ENCODE results near the gene POMT1.
"Not testable (repeated sequence)": the region's sequence is repeated elsewhere in the genome, so short reads cannot be mapped to it uniquely, and the experiment has no call there.

The POMT1 gene

DNA sequence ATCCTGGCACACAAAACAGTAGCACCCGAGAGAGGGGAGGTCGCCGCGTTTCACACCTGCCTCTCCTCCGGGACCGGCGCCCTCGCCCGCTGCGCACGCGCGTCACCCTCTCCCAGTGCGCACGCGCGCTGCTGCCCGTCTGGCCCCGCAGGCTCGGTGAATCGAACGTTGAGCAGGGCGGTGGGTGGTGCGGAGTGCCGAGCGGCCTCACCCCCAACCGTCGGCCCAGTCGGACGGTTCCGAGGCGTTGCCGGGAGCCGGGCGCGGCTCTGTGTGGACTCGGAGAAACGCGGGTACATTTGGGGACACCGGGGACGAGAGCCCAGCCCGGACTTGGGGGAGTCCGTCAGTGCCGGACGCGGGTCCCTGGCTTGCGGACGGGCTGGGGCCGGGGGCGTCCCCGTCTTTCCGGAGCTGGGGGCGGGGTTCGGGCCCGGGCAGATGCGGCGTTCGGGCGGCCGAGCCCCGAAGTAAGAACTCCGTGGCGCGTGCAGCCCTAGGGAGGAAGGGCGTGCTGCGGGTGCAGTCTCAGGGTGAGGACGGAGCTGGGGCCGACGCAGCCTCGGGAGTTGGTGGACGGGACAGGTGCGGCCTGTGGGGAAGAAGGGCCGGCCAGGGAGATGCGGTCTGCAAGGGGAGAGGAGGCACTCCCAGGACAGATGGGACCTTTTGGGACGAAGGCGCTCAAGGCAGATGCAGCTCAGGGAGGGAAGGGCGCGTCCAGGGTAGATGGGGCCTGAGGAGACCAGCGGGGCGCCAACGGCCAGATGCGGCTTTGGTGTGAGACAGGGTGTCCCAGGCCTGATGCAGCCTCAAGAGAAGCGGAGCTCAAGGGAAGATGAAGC, at the start of gene POMT1:
POMT1 (plus strand) TSS at position 138 of the 845 bp plus-strand sequence. CDS start 1,301 bp downstream, outside the sequence.
- DNase-seq (ENCODE audit: low spot score), result peak; percentile 87

DNA sequence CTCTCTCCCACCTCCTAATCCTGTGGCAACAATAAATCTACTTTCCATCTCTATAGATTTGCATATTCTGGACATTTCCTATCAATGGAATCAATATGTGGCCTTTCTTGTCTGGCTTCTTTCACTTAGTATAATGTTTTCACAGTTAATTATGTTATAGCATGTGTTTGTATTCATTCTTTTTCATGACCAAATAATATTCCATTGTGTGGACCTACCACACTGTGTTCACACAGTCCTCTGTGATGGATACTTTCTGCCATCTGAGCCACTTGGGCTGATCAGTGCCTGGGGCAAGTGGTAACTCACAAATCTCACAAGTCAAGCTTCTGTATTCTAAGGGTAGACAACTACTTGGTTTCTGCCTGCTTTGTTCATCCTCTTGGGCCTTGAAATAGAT, 48.7 kb upstream of the POMT1 start:
- no peak for DNase-seq (ENCODE audit: low spot score)

GRCh38 chr9:131455655-131456054, 47.1 kb upstream of the POMT1 start:
- DNase-seq (ENCODE audit: low spot score), result not testable (repeated sequence)

DNA sequence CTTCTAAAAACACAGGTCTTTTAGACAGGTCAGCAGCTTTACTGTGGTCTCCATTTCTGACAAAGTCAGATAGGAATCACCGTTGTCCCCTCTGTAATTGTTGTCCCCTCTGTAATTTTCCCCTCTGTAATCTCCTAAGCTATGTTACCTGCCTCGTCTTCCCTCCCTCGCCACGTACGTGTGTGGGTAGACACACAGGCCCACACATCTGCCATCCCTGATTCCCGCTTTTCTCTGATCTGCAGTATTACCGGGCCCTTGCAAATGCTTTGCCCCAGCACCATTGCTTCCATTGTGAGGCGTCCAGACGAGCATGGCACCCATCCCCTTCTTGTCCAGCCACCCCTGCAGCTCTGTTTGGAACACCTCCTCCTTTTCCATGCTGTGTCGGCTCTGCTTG, 45.0 kb upstream of the POMT1 start:
- DNase-seq (ENCODE audit: low spot score), result no peak

- no peak for DNase-seq (ENCODE audit: low spot score)
These were observed 43.7 kb upstream of the POMT1 start for GRCh38 chr9:131459056-131459455.

DNA sequence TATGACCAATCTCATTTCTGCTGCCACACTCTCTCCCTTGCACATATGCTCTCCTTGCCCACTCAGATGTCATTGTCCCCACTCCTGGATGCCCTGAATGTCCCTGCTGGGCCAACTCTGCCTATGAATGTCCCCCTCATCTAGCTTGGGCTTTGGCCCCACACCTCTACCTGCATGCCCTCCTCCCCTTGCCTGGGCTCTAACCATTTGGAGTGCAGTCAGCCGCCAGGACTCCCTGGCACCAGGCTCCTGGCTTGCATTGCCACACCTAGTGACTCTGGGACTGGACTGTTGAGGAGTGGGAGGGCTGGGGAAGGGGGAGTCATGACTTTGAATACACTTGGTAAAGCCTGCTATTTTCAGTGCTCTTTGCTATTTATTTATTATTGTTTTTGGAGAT, 41.6 kb upstream of the POMT1 start:
- DNase-seq (ENCODE audit: low spot score), result no peak

- DNase-seq (ENCODE audit: low spot score), result no peak
These were observed 38.2 kb upstream of the POMT1 start for GRCh38 chr9:131464354-131465000.

DNA sequence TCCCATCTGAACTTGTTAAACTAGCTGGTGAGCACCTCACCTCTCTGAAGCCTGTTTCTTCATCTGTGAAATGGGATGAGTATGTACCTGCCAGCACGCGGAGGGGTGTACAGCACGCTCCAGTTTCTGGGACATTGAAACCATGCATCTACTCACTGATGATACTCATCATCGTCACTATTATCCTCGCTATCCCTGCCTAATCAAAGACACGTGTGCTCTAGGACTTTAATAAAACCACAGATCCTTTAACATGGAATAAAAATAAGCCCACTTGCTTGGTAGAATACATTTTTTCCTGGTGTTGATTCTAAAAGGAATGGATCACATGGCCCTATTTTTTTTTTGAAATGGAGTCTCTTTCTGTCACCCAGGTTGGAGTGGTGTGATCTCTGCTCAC, 37.3 kb upstream of the POMT1 start:
- DNase-seq (ENCODE audit: low spot score), result no peak

DNA sequence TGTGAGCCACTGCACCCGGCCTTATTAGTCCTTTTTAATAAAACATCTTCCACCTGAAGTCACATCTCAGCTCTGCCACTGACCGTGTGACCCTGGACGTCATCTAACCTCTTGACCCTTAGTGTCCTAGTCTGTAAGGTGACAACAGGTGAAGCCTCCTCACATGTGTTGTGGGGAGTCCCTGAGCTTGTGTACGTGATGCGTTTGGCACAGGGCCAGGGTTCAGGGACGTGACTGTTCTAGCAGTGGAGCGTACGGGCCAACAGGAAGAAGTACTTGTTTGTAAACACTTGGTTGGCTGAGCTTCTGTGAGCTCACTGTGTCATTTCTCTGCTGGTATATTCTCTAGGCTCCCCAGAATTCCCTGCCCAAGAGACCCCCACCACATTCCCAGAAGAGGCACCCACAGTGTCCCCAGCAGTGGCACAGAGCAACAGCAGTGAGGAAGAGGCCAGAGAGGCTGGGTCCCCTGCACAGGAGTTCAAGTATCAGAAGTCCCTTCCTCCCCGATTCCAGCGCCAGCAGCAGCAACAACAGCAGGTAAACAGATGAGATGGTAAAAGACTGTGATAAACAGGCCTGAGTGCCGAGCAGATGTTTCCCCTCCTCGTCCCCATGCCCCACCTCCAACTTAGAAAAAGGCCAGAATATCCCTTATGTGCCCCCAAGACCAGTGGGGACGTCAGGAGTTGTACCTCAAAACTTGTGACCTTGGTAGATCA, 35.3 kb upstream of the POMT1 start:
- no peak for DNase-seq (ENCODE audit: low spot score)

- no peak for DNase-seq (ENCODE audit: low spot score)
These were observed 34.7 kb upstream of the POMT1 start for GRCh38 chr9:131468031-131468430.

DNA sequence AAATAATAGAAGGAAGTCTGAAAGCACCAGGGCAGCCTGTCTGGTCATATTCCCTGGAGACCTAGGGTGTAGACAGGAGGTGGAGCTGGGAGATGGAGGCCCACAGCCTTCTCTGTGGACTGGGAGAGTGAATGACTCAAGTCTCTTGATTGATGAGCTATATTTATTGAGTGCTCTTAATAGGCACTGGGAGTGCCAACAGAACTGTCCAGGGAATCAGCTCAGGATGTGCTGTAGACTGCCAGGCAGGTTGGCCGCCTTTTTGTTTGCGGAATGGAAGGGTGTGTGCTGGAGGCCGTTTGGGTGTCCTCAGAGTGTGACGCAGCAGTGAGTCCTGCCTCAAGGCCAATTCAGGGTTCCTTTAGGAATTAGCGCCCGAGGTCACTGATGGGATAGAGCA, 33.4 kb upstream of the POMT1 start:
- DNase-seq (ENCODE audit: low spot score), result no peak

GRCh38 chr9:131469951-131470350, 32.8 kb upstream of the POMT1 start:
- no peak for DNase-seq (ENCODE audit: low spot score)

- no peak for DNase-seq (ENCODE audit: low spot score)
These were observed 32.1 kb upstream of the POMT1 start for GRCh38 chr9:131470581-131470991.

- not testable (repeated sequence) for DNase-seq (ENCODE audit: low spot score)
These were observed 30.6 kb upstream of the POMT1 start for GRCh38 chr9:131472085-131472484.

GRCh38 chr9:131473198-131473885, 29.4 kb upstream of the POMT1 start:
- no peak for DNase-seq (ENCODE audit: low spot score)

GRCh38 chr9:131473891-131474290, 28.8 kb upstream of the POMT1 start:
- DNase-seq (ENCODE audit: low spot score), result no peak

DNA sequence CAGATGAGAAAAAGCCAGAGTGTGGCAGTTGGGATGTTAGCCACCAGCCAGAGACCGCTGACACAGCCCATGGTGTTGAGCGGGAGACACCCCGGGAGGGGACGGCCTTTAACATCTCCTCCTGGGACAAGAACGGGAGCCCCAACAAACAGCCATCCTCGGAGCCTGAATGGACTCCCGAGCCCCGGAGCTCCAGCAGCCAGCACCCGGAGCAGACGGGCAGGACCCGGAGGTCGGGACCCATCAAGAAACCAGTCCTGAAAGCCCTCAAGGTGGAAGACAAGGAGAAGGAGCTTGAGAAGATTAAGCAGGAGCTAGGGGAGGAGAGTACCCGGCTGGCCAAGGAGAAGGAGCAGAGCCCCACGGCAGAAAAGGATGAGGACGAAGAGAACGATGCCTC, 28.0 kb upstream of the POMT1 start:
- no peak for DNase-seq (ENCODE audit: low spot score)

DNA sequence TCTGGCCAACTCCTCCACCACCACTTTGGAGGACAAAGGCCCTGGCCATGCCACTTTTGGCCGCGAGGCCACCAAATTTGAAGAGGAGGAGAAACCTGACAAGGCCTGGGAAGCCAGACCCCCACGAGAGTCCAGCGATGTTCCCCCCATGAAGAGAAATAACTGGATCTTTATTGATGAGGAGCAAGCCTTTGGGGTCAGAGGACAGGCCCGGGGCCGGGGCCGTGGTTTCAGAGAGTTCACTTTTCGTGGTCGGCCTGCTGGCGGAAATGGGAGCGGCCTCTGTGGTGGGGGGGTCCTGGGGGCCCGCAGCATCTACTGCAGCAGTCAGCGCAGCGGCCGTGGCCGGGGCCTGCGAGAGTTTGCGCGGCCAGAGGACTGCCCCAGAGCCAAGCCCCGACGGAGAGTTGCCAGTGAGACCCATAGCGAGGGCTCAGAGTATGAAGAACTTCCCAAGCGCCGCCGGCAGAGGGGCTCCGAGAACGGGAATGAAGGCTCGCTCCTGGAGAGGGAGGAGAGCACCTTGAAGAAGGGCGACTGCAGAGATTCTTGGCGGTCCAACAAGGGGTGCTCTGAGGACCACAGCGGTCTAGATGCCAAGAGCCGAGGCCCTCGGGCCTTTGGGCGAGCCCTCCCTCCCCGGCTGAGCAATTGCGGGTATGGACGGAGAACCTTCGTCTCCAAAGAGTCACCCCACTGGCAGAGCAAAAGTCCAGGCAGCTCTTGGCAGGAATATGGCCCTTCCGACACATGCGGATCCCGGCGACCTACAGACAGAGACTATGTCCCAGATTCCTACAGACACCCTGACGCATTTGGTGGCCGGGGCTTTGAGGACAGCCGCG, 27.4 kb upstream of the POMT1 start:
- no peak for DNase-seq (ENCODE audit: low spot score)

DNA sequence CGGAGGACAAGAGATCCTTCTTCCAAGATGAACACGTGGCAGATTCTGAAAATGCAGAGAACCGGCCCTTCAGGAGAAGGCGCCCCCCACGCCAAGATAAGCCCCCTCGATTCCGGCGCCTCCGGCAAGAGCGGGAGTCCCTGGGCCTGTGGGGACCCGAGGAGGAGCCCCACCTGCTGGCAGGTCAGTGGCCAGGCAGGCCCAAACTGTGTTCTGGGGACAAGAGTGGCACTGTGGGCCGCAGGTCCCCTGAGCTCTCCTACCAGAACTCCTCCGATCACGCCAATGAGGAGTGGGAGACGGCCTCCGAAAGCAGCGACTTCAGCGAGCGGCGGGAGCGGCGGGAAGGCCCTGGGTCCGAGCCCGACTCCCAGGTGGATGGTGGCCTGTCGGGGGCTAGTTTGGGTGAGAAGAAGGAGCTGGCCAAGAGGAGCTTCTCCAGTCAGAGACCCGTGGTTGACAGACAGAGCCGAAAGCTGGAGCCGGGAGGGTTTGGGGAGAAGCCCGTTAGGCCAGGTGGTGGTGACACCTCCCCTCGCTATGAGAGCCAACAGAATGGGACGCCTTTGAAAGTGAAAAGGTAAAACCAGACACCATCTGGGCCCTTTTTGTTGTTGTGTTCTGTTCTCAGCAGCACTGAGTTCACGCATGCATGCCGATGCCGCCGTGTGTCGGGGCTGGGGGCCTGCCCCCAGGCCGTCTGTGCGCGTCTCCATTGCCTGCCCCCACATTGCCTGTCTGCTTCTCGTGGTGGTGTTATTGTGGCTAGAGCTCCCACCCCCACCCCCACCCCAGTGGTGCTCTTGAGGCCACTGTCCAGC, 26.6 kb upstream of the POMT1 start:
- no peak for DNase-seq (ENCODE audit: low spot score)

- DNase-seq (ENCODE audit: low spot score), result no peak
These were observed 25.9 kb upstream of the POMT1 start for GRCh38 chr9:131476777-131477345.
